ENCODE data around the gene SORCS2.

SORCS2 gene

GRCh38 chr4:7648544-7649395 is 456.4 kb downstream of the SORCS2 start:
- Histone ChIP-seq H3K27me3 (ENCODE audit: insufficient read depth, low read length) (no peaks in the 10 kb centered on the region), H3K4me3 (ENCODE audit: low read depth, low read length, poor library complexity, severe bottlenecking) (no peak overlapping the region), H3F3A (ENCODE audit: insufficient read depth, low read length) (no peaks in the 10 kb centered on the region), H3K4me2 (ENCODE audit: low read length) (no peak overlapping the region), H3K79me2 (ENCODE audit: insufficient read depth, low read length) (no peaks in the 10 kb centered on the region), H3K9me2 (ENCODE audit: low read depth, low read length) (no peaks in the 10 kb centered on the region), H2AFZ (ENCODE audit: low read length) (no peak overlapping the region), H3K27ac (ENCODE audit: low read depth, low read length, poor library complexity, severe bottlenecking) (no peak overlapping the region), H3K36me3 (ENCODE audit: insufficient read depth, low read length) (no peaks in the 10 kb centered on the region), H4K20me1 (ENCODE audit: insufficient read depth, low read length) (no peaks in the 10 kb centered on the region), H3K9me3 (ENCODE audit: low read length) (no peaks in the 10 kb centered on the region), H3K9ac (ENCODE audit: low read length) (no peak overlapping the region), H3K4me1 (ENCODE audit: insufficient read depth, low read length, severe bottlenecking) (no peaks in the 10 kb centered on the region)
- TF ChIP-seq EZH2 (IDR thresholded peaks at IDR 0.05; ENCODE audit: borderline replicate concordance, low read length) (no peak), CTCF (IDR thresholded peaks at IDR 0.05; ENCODE audit: low read length) (no peak)

- H3K9me2 ChIP-seq (ENCODE audit: low read depth, low read length), result no peaks in the 10 kb centered on the region
- no peaks in the 10 kb centered on the region for H4K20me1 ChIP-seq (ENCODE audit: insufficient read depth, low read length)
- no peak overlapping the region for H3K9ac ChIP-seq (ENCODE audit: low read length)
- no peaks in the 10 kb centered on the region for H3K27me3 ChIP-seq (ENCODE audit: insufficient read depth, low read length)
- no peaks in the 10 kb centered on the region for H3K4me1 ChIP-seq (ENCODE audit: insufficient read depth, low read length, severe bottlenecking)
- H3K27ac ChIP-seq (ENCODE audit: low read depth, low read length, poor library complexity, severe bottlenecking), result no peak overlapping the region
- no peak overlapping the region for H3K4me2 ChIP-seq (ENCODE audit: low read length)
- H3K9me3 ChIP-seq (ENCODE audit: low read length), result no peaks in the 10 kb centered on the region
- no peak overlapping the region for H2AFZ ChIP-seq (ENCODE audit: low read length)
- TF ChIP-seq EZH2 (IDR thresholded peaks at IDR 0.05; ENCODE audit: borderline replicate concordance, low read length) (no peak), CTCF (IDR thresholded peaks at IDR 0.05; ENCODE audit: low read length) (no peak)
- H3K4me3 ChIP-seq (ENCODE audit: low read depth, low read length, poor library complexity, severe bottlenecking), result no peak overlapping the region
- H3K79me2 ChIP-seq (ENCODE audit: insufficient read depth, low read length), result no peaks in the 10 kb centered on the region
- no peaks in the 10 kb centered on the region for H3K36me3 ChIP-seq (ENCODE audit: insufficient read depth, low read length)
- no peaks in the 10 kb centered on the region for H3F3A ChIP-seq (ENCODE audit: insufficient read depth, low read length)
Observed at GRCh38 chr4:7649411-7649740, 457.0 kb downstream of the SORCS2 start.

GRCh38 chr4:7649741-7650531 is 457.6 kb downstream of the SORCS2 start:
- Histone ChIP-seq H3K9me2 (ENCODE audit: low read depth, low read length) (no peaks in the 10 kb centered on the region), H3K9ac (ENCODE audit: low read length) (no peak overlapping the region), H4K20me1 (ENCODE audit: insufficient read depth, low read length) (no peaks in the 10 kb centered on the region), H3F3A (ENCODE audit: insufficient read depth, low read length) (no peaks in the 10 kb centered on the region), H3K27ac (ENCODE audit: low read depth, low read length, poor library complexity, severe bottlenecking) (no peak overlapping the region), H3K4me2 (ENCODE audit: low read length) (no peak overlapping the region), H3K79me2 (ENCODE audit: insufficient read depth, low read length) (no peaks in the 10 kb centered on the region), H3K4me3 (ENCODE audit: low read depth, low read length, poor library complexity, severe bottlenecking) (no peak overlapping the region), H2AFZ (ENCODE audit: low read length) (no peak overlapping the region), H3K4me1 (ENCODE audit: insufficient read depth, low read length, severe bottlenecking) (no peaks in the 10 kb centered on the region), H3K9me3 (ENCODE audit: low read length) (no peaks in the 10 kb centered on the region), H3K27me3 (ENCODE audit: insufficient read depth, low read length) (no peaks in the 10 kb centered on the region), H3K36me3 (ENCODE audit: insufficient read depth, low read length) (no peaks in the 10 kb centered on the region)
- TF ChIP-seq CTCF (IDR thresholded peaks at IDR 0.05; ENCODE audit: low read length) (no peak), EZH2 (IDR thresholded peaks at IDR 0.05; ENCODE audit: borderline replicate concordance, low read length) (no peak)

Measured in OCI-LY1 (cell line).